HG02885 (cell line): ENCODE results near the gene HOXA6.

Source experiments
- ATAC-seq: cut with Tn5 transposase; IDR thresholded peaks from one replicate; pipeline ENCODE4 v1.9.1; 2021; ENCODE audit warnings: mild to moderate bottlenecking; ENCODE audit not compliant: unreplicated experiment, poor library complexity

The HOXA6 gene

DNA sequence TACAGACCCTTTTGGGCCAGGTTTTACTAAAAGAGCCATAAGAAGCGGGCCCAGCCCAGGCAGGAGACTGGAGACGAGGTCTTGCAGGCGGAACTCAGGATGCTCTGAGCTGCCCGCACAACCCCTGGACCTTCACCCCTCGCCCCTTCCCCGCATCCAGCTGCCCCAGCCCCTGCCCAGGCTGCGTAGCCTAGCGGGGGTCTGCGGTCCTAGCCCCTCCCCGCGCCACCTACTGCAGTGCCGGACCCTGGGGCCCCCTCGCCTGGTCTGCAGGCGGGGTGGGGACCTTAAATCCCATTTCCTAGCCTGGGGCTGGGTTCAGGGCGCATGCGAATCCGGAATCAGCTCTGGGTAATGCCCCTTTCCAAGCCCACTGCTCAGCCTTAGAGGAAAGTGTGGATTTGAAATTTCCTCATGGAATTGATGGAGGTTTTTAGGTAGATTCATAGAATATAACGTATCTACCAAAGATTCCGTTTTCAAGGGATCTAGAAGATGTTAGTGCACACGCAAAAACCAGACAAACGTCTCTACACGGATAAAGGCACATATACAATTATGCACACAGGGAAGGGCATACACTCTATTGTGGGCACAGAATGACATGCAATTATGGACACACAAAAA is 5.4 kb upstream of the HOXA6 start:
- no peak for ATAC-seq

DNA sequence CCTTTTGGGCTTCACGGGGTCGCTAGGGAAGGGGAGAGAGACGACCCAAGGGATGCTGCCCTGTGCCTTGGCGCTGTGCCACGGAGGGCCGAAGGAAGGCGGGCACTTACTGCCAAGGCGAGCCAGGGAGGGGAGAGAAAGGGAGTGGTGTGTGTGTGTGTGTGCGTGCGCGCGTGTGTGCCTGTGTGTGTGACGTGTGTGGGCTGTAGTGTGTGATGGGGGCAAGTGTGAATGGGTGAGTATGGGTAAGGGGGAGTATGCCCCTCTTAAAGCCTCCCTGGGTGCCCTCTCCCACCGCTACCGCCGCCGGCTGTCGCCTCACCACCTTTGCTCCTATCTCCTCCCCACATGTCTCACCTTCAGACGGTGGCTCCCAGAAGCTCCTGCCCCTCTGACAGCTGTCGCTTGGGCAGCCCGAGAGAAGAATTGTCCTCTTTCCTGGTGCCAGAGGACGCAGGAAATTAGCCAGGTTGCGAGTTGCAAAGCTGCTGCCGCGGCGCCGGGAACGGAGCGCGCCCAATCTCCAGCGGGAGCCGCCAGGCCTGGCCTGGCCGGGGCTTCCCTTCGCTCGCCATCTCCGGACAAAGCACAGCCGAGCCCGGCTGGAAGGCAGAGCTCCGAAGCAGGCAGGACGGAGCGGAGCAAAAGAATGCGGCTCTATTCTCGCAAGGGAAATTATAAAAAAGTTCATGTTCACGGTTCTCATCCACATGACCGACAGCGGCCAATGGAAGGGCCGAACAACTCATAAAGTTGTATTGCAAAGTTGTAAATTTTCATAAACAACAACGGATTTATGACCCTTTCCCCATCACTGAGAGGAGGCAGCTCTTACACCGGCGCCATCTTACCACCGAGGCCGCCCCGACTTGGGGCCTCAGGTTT is 4.6 kb upstream of the HOXA6 start, which contains the start of gene HOXA3:
TSS of gene HOXA3 (minus strand) at position 653 of the 885 bp plus-strand sequence. CDS start 41,943 bp downstream, outside the sequence.
- ATAC-seq, result no peak

DNA sequence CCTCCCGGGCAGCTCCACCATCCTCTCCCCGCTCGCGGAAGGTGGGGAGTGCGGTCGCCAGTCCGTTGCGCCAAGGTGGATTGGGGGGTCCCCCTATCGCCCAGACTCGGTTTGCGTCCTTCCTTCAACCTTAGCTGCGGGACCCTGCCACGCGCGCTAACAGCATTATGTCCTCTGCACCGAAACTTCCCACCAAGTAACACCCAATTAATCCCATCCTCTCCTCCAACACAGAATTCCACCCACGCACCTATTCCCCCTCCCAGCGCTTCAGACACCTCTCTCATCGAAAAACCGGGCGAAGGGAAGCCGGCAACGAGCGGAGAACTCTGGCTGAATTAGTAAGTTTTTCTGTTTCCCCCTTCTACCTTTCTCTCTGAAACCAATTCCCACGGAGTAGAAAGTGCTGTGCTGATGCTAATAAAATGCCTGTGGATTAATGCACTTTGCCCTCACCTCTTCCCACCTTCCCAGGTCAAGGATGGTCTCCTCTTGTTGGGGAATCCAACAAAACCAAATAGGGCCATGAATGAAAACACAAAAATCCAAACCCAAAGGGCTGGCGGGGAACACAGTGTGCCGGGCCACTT is 3.9 kb upstream of the HOXA6 start:
- ATAC-seq, result no peak

GRCh38 chr7:27150568-27151340 is 3.2 kb upstream of the HOXA6 start:
- peak; percentile 90 for ATAC-seq

DNA sequence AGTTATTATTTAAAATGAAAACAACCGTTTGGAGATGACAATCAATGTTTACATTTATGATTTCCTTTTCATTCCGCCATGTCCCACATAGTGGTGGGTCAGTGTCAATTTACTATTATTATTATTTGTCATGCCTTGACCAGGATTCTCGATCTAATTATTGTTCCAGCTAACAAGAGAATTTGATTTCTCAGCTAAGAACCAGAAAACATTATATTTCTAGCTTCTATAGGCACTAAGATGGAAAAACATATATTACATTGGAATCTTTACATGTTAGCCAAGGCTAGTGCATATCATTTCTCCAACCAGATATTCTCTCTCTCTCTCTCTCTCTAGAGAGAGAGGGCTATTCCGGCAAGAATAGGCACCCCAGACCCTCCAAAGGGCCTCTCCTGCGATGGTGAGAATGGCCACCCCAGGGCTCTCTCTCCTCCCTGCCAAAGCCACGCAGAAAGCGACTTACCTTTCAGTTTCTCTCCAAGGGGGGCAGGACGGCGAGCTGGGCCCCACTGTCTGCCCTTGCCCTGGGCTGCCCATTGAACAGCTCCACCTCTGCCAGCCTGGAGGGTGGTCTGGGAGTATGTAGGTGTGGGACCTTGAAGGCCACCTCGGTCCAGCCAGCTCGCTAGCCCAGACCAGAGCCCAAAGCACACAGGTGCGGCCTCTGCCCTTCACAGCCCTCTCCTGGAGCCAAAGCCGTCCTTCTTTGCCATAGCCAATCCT is 2.4 kb upstream of the HOXA6 start:
- no peak for ATAC-seq

- ATAC-seq, result no peak
Observed at GRCh38 chr7:27148756-27149641, 1.4 kb upstream of the HOXA6 start.

- no peak for ATAC-seq
Observed at GRCh38 chr7:27148031-27148755, 619 bp upstream of the HOXA6 start.

GRCh38 chr7:27146491-27147198 is 929 bp downstream of the HOXA6 start:
- ATAC-seq, result no peak

- ATAC-seq, result no peak
Observed at GRCh38 chr7:27145914-27146412, 1.6 kb downstream of the HOXA6 start.

DNA sequence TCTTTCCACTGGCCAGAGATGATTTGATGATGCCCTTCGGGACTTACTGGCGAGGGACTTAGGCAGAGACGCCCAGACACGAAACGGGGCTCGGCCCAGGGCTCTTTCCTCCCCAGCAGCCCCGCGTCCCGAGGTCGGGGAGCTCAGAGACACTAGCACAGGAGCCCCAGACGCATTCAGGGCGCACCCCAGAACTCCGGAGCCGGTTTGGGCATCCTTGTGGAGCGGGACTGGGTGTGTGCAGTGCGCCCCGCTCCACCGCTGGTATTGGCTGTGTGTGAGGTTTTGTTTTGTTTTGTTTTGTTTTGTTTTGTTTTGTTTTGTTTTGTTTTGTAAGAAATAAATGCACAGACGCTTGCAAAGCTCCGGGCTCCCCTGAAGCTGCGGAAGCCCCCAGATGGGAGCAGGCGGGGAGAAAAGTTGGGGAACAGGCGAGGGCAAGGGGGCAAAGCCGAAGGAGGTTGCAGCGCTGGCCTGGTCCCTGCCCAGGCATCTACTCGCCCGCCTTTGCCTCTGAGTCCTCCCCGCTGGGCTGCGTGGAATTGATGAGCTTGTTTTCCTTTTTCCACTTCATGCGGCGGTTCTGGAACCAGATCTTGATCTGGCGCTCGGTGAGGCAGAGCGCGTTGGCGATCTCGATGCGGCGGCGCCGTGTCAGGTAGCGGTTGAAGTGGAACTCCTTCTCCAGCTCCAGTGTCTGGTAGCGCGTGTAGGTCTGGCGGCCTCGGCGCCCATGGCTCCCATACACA is 2.2 kb downstream of the HOXA6 start:
- no peak for ATAC-seq

DNA sequence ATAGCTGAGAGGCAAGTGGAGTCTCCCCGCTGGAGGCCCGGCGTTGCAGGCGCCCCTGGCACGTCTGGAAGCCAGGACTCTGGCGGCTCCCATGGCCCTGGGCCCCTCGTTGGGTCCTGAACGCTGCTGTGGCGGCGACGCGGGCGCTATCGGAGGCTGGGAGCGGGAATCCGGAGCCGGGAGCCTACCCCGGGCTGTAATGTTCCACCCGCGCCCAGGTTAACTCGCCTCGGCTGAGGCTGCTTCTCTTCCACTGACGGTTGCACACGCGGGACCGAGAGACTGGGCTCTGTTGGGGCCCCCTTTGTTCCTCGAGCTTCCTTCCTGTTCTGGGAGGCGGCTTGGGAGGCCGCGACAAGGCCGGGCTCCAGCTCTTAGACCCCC is 2.8 kb downstream of the HOXA6 start:
- ATAC-seq, result no peak

DNA sequence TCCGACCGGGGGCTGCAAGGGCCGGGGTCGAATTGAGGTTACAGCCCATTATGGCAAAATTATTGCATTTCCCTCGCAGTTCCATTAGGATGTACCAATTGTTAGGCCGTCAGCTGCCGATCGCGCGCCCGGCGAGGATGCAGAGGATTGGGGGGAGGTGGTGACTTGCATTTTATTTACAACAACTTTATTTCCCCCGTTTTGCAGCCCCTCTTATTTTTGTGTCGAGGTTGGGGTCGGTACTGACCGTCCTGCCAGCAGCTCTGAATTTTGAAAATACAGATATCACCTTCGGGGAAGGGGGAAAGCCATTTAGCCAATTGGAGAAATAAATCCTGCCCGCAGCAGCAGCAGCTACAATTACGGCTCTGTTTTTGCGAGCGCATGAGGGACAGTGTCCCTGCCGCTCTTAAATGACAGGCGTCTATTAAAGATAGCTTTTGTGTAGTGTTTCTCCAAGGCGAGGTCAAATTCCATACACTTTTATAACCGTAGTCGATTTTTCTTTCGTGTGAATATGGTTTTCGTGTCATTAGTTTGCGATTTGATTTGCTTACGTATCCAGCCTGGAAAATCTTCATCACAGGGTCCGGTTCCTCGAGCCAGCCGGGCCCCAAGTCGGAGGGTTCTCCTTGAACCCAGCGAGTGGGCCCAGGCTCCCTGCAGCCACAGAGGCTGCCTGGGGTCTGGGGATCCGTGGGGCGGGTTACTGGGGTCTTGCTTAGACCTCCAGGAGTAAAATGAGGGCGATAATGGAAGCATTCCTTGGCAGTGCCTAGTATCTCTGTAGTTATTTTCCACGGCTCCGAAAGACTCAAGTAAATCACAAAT is 3.4 kb downstream of the HOXA6 start:
- no peak for ATAC-seq

DNA sequence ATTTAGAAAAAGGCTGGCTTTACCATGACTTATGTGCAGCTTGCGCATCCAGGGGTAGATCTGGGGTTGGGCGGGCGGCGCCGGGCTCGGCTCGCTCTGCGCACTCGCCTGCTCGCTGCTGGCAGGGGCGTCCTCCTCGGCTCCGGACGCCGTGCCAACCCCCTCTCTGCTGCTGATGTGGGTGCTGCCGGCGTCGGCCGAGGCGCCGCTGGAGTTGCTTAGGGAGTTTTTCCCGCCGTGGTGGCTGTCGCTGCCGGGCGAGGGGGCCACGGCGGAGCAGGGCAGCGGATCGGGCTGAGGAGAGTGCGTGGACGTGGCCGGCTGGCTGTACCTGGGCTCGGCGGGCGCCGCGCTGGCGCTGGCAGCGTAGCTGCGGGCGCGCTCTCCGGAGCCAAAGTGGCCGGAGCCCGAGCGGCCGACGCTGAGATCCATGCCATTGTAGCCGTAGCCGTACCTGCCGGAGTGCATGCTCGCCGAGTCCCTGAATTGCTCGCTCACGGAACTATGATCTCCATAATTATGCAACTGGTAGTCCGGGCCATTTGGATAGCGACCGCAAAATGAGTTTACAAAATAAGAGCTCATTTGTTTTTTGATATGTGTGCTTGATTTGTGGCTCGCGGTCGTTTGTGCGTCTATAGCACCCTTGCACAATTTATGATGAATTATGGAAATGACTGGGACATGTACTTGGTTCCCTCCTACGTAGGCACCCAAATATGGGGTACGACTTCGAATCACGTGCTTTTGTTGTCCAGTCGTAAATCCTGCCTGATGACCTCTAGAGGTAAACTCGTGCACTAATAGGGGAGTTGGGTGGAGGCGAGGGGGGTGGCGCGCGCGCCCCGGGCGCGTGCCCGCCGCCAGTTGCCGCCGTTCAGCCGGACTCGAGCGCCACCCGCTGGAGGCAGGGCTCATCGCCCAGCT is 4.3 kb downstream of the HOXA6 start, which contains the start of gene HOXA5:
TSS of gene HOXA5 (minus strand) at position 659 of the 927 bp plus-strand sequence. CDS start at position 585, 74 bp downstream.
- no peak for ATAC-seq

DNA sequence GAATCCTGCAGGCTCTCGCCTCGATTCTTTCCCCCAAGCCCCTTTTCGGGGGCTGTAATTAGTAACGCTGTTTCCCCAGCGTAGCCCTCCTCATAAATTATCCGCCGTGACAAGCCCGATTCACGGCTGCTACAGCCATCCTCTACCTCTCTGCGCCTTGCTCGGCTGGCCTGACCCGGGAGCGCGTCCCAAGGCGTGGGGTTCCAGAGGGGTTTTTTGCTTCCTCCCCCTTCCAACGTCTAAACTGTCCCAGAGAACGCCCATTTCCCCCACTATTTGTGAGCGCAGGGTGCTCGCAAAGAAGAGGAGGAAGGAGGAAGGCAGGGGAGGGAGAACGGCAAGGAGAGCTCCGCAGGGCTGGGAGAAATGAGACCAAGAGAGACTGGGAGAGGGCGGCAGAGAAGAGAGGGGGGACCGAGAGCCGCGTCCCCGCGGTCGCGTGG is 5.0 kb downstream of the HOXA6 start:
- no peak for ATAC-seq
